ENCODE data around the gene UROS.

UROS gene

GRCh38 chr10:125797424-125797823 lies 25.6 kb downstream of the UROS start:
- no peaks in the 10 kb centered on the region for H3K27me3 ChIP-seq (ENCODE audit: insufficient read depth, low read length, poor library complexity)
- no peaks in the 10 kb centered on the region for H3K4me1 ChIP-seq (ENCODE audit: insufficient read depth, low read length)
- H2AFZ ChIP-seq (ENCODE audit: low read depth, low read length): no peak overlapping the region
- H3K79me2 ChIP-seq (ENCODE audit: insufficient read depth, low read length): no peaks in the 10 kb centered on the region
- H3K9ac ChIP-seq (ENCODE audit: low read depth, low read length): no peak overlapping the region
- no peak overlapping the region for H3K4me2 ChIP-seq (ENCODE audit: insufficient read depth, low read length)
- TF ChIP-seq CTCF (IDR thresholded peaks at IDR 0.05; ENCODE audit: borderline replicate concordance, extremely low read depth, low read length, poor library complexity, severe bottlenecking) (no peak), EZH2 (IDR thresholded peaks at IDR 0.05; ENCODE audit: borderline replicate concordance, low read depth, low read length, severe bottlenecking) (no peak)
- DNase-seq (no peak), ATAC-seq (ENCODE audit: insufficient read depth, low read depth) (no peak)
- no peak overlapping the region for H3K27ac ChIP-seq (ENCODE audit: low read length)
- H3K36me3 ChIP-seq (ENCODE audit: insufficient read depth, low read length): peaks cover 57% of the 10 kb centered on the region
- H3K4me3 ChIP-seq (ENCODE audit: low read depth in 1 of 2, low read length in 2 of 2): no peak overlapping the region
- H3K9me3 ChIP-seq (ENCODE audit: insufficient read depth, low read length, severe bottlenecking): no peaks in the 10 kb centered on the region
- H4K20me1 ChIP-seq (ENCODE audit: insufficient read depth, low read length): no peaks in the 10 kb centered on the region

- Histone ChIP-seq H3K9me3 (ENCODE audit: insufficient read depth, low read length, severe bottlenecking) (no peaks in the 10 kb centered on the region), H3K4me3 (ENCODE audit: low read depth in 1 of 2, low read length in 2 of 2) (no peak overlapping the region), H2AFZ (ENCODE audit: low read depth, low read length) (no peak overlapping the region), H3K4me1 (ENCODE audit: insufficient read depth, low read length) (no peaks in the 10 kb centered on the region), H3K4me2 (ENCODE audit: insufficient read depth, low read length) (no peak overlapping the region), H3K79me2 (ENCODE audit: insufficient read depth, low read length) (no peaks in the 10 kb centered on the region), H3K27me3 (ENCODE audit: insufficient read depth, low read length, poor library complexity) (no peaks in the 10 kb centered on the region), H4K20me1 (ENCODE audit: insufficient read depth, low read length) (no peaks in the 10 kb centered on the region), H3K27ac (ENCODE audit: low read length) (no peak overlapping the region), H3K36me3 (ENCODE audit: insufficient read depth, low read length) (peaks cover 53% of the 10 kb centered on the region), H3K9ac (ENCODE audit: low read depth, low read length) (no peak overlapping the region)
- TF ChIP-seq EZH2 (IDR thresholded peaks at IDR 0.05; ENCODE audit: borderline replicate concordance, low read depth, low read length, severe bottlenecking): no peak
- TF ChIP-seq CTCF (IDR thresholded peaks at IDR 0.05; ENCODE audit: borderline replicate concordance, extremely low read depth, low read length, poor library complexity, severe bottlenecking): no peak
- DNase-seq (no peak), ATAC-seq (ENCODE audit: insufficient read depth, low read depth) (no peak)
Measured at GRCh38 chr10:125795637-125796190, 27.3 kb downstream of the UROS start.

GRCh38 chr10:125795128-125795527 lies 27.9 kb downstream of the UROS start:
- no peaks in the 10 kb centered on the region for H3K4me1 ChIP-seq (ENCODE audit: insufficient read depth, low read length)
- no peak overlapping the region for H3K9ac ChIP-seq (ENCODE audit: low read depth, low read length)
- H2AFZ ChIP-seq (ENCODE audit: low read depth, low read length): no peak overlapping the region
- H3K27me3 ChIP-seq (ENCODE audit: insufficient read depth, low read length, poor library complexity): no peaks in the 10 kb centered on the region
- H3K4me2 ChIP-seq (ENCODE audit: insufficient read depth, low read length): no peak overlapping the region
- H3K79me2 ChIP-seq (ENCODE audit: insufficient read depth, low read length): no peaks in the 10 kb centered on the region
- H3K27ac ChIP-seq (ENCODE audit: low read length): no peak overlapping the region
- no peak for DNase-seq
- no peaks in the 10 kb centered on the region for H4K20me1 ChIP-seq (ENCODE audit: insufficient read depth, low read length)
- peaks cover 51% of the 10 kb centered on the region for H3K36me3 ChIP-seq (ENCODE audit: insufficient read depth, low read length)
- no peak overlapping the region for H3K4me3 ChIP-seq (ENCODE audit: low read depth in 1 of 2, low read length in 2 of 2)
- no peak for ATAC-seq (ENCODE audit: insufficient read depth, low read depth)
- TF ChIP-seq CTCF (IDR thresholded peaks at IDR 0.05; ENCODE audit: borderline replicate concordance, extremely low read depth, low read length, poor library complexity, severe bottlenecking) (no peak), EZH2 (IDR thresholded peaks at IDR 0.05; ENCODE audit: borderline replicate concordance, low read depth, low read length, severe bottlenecking) (no peak)
- no peaks in the 10 kb centered on the region for H3K9me3 ChIP-seq (ENCODE audit: insufficient read depth, low read length, severe bottlenecking)
